ENCODE data around the gene TECRL. TPM values are rescaled to one million over a fixed set of nuclear protein-coding genes. Genes with fewer than 3 reads are reported as not detected.

Gene TECRL
- total and polyA plus RNA-seq, 10 of the 15 experiments (the other 5 are each of a cell fraction or from before 2014, with no cell fraction given) = 0.10 TPM; not detected in 9

DNA sequence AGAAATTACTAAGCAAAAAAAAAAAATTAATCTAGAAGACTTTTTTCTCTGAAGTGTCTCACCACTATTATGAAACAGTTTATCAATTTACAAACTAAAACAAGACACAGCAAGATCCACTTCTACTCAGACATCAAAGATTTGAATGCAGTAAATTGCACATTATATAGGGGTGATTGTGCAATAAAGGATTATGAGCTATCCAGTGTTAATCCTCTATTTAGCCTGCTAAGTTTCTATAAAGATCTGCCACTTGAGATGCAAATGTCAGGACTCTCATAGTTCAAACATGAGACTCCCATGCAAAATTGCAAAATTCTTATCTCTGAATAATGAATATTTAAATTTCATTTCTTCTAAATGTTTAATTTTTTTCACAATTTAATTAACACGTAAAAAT lies 2.2 kb downstream of the TECRL start:
- Histone ChIP-seq H3K27ac (ENCODE audit: control insufficient read depth, insufficient read depth) (no peak overlapping the region), H3K79me2 (ENCODE audit: control insufficient read depth, insufficient read depth, low read length) (no peaks in the 10 kb centered on the region), H4K20me1 (ENCODE audit: control insufficient read depth, insufficient read depth) (no peaks in the 10 kb centered on the region), H3K4me1 (ENCODE audit: control insufficient read depth, insufficient read depth, low read length) (no peaks in the 10 kb centered on the region), H3K27me3 (replicated peaks in 1 of 2; ENCODE audit: control insufficient read depth in 2 of 2, insufficient read depth in 2 of 2, low read length in 1 of 2) (no peaks in the 10 kb centered on the region), H3K9ac (ENCODE audit: control insufficient read depth, insufficient read depth, low read length) (no peak overlapping the region), H2AFZ (ENCODE audit: control insufficient read depth, low read depth, low read length) (no peak overlapping the region), H3K4me2 (ENCODE audit: control insufficient read depth, insufficient read depth) (no peak overlapping the region), H3K9me3 (replicated peaks; ENCODE audit: control insufficient read depth, insufficient read depth, low read length) (no peaks in the 10 kb centered on the region), H3K4me3 (no peak overlapping the region), H3K36me3 (ENCODE audit: control insufficient read depth in 2 of 2, insufficient read depth in 2 of 2, low read length in 1 of 2) (no peaks in the 10 kb centered on the region)
- ChIA-PET RAD21 (ENCODE audit: unreplicated experiment) (no interaction called here), SMC1A (ENCODE audit: uncharacterized antibody, unreplicated experiment) (interaction anchor here (0.6 kb wide), 1 partner anchor 358 kb away, joined by 3 read pairs; no protein-coding TSS in a partner anchor), CTCF (no interaction called here), POLR2A (no interaction called here)
- 0% methylated on average over 1 of the region's 1 CpG for WGBS (ENCODE audit: insufficient coverage, insufficient replicate concordance, low lambda C conversion rate, missing lambda C conversion rate)
- no peak for DNase-seq (ENCODE audit: low read depth, low spot score)
- BruUV-seq (replicated peaks) = no TSS peak
- no peak for FAIRE-seq
- in situ Hi-C loops (cut with MboI) (no loop called here), intact Hi-C loops (cut with micrococcal nuclease; ENCODE audit: unreplicated experiment) (no loop called here)
- TF ChIP-seq, protein P1, sequence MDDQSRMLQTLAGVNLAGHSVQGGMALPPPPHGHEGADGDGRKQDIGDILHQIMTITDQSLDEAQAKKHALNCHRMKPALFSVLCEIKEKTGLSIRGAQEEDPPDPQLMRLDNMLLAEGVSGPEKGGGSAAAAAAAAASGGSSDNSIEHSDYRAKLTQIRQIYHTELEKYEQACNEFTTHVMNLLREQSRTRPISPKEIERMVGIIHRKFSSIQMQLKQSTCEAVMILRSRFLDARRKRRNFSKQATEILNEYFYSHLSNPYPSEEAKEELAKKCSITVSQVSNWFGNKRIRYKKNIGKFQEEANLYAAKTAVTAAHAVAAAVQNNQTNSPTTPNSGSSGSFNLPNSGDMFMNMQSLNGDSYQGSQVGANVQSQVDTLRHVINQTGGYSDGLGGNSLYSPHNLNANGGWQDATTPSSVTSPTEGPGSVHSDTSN (IDR thresholded peaks at IDR 0.05; ENCODE audit: insufficient replicate concordance, low read depth, low read length) = no peak
- no peak for TF ChIP-seq NFYA (IDR thresholded peaks at IDR 0.05; ENCODE audit: borderline replicate concordance, low read depth, low read length)
- ATAC-seq = no peak

DNA sequence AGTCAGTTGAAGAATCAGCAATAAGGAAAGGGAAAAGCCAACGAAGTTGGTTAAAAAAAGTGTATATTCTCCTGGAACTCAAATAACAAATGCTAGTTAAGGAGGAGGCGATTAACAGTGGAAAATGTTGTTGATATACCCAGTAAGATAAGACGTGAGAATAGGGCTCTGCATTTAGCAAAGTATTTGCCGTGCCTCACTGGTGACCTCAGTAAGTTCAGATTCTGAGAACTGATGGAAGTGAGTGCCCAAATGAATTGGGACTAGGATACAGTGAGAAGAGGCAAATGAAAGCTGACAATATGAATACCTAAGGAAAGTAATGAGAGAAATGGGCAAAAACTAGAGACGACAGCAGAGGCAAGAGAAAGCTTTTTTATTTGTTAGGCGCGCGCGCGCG lies 3.5 kb downstream of the TECRL start:
- ChIA-PET CTCF (no interaction called here), SMC1A (ENCODE audit: uncharacterized antibody, unreplicated experiment) (no interaction called here), RAD21 (ENCODE audit: unreplicated experiment) (no interaction called here), POLR2A (no interaction called here)
- Histone ChIP-seq H3K36me3 (ENCODE audit: control insufficient read depth in 2 of 2, insufficient read depth in 2 of 2, low read length in 1 of 2) (no peaks in the 10 kb centered on the region), H3K4me3 (no peak overlapping the region), H3K79me2 (ENCODE audit: control insufficient read depth, insufficient read depth, low read length) (no peaks in the 10 kb centered on the region), H4K20me1 (ENCODE audit: control insufficient read depth, insufficient read depth) (no peaks in the 10 kb centered on the region), H3K27ac (ENCODE audit: control insufficient read depth, insufficient read depth) (no peak overlapping the region), H3K27me3 (replicated peaks in 1 of 2; ENCODE audit: control insufficient read depth in 2 of 2, insufficient read depth in 2 of 2, low read length in 1 of 2) (no peaks in the 10 kb centered on the region), H3K4me2 (ENCODE audit: control insufficient read depth, insufficient read depth) (no peak overlapping the region), H3K9me3 (replicated peaks; ENCODE audit: control insufficient read depth, insufficient read depth, low read length) (no peaks in the 10 kb centered on the region), H2AFZ (ENCODE audit: control insufficient read depth, low read depth, low read length) (no peak overlapping the region), H3K9ac (ENCODE audit: control insufficient read depth, insufficient read depth, low read length) (no peak overlapping the region), H3K4me1 (ENCODE audit: control insufficient read depth, insufficient read depth, low read length) (no peaks in the 10 kb centered on the region)
- FAIRE-seq = no peak
- ATAC-seq = no peak
- intact Hi-C loops (cut with micrococcal nuclease; ENCODE audit: unreplicated experiment) = no loop called here
- DNase-seq (ENCODE audit: low read depth, low spot score) = no peak
- TF ChIP-seq MEF2A (IDR thresholded peaks at IDR 0.05; ENCODE audit: insufficient read depth, low read depth, low read length) (no peak), TARDBP (IDR thresholded peaks at IDR 0.05; ENCODE audit: borderline replicate concordance) (no peak), JUNB (IDR thresholded peaks at IDR 0.05) (no peak), TCF3 (IDR thresholded peaks at IDR 0.05; ENCODE audit: borderline replicate concordance, insufficient read depth, low read depth, low read length) (no peak), BRCA1 (IDR thresholded peaks at IDR 0.05; ENCODE audit: low read depth, low read length) (no peak), STAT1 (conservative IDR thresholded peaks at IDR 0.05) (no peak), RELA (IDR thresholded peaks at IDR 0.05; ENCODE audit: borderline replicate concordance, partially characterized antibody) (no peak), TAF1 (IDR thresholded peaks at IDR 0.05; ENCODE audit: borderline replicate concordance, low read depth, low read length) (no peak), MYC (IDR thresholded peaks at IDR 0.05; ENCODE audit: insufficient read depth, insufficient read length, insufficient replicate concordance, low read length, severe bottlenecking) (no peak), SUZ12 (IDR thresholded peaks at IDR 0.05; ENCODE audit: unreplicated experiment) (no peak)
- TF ChIP-seq, protein P2, sequence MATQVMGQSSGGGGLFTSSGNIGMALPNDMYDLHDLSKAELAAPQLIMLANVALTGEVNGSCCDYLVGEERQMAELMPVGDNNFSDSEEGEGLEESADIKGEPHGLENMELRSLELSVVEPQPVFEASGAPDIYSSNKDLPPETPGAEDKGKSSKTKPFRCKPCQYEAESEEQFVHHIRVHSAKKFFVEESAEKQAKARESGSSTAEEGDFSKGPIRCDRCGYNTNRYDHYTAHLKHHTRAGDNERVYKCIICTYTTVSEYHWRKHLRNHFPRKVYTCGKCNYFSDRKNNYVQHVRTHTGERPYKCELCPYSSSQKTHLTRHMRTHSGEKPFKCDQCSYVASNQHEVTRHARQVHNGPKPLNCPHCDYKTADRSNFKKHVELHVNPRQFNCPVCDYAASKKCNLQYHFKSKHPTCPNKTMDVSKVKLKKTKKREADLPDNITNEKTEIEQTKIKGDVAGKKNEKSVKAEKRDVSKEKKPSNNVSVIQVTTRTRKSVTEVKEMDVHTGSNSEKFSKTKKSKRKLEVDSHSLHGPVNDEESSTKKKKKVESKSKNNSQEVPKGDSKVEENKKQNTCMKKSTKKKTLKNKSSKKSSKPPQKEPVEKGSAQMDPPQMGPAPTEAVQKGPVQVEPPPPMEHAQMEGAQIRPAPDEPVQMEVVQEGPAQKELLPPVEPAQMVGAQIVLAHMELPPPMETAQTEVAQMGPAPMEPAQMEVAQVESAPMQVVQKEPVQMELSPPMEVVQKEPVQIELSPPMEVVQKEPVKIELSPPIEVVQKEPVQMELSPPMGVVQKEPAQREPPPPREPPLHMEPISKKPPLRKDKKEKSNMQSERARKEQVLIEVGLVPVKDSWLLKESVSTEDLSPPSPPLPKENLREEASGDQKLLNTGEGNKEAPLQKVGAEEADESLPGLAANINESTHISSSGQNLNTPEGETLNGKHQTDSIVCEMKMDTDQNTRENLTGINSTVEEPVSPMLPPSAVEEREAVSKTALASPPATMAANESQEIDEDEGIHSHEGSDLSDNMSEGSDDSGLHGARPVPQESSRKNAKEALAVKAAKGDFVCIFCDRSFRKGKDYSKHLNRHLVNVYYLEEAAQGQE (IDR thresholded peaks at IDR 0.05; ENCODE audit: low read depth, low read length) = no peak
- no TSS peak for BruUV-seq (replicated peaks)
- in situ Hi-C loops (cut with MboI) = no loop called here
- 50% methylated on average over 11 of the region's 11 CpGs for WGBS (ENCODE audit: insufficient coverage, insufficient replicate concordance, low lambda C conversion rate, missing lambda C conversion rate)
